Keratinocyte (primary cell): Measurements from ENCODE around the gene AFF2.

Experiments used
- EZH2 ChIP-seq: IDR thresholded peaks from one replicate; pipeline ENCODE4 v1.6.1; 2012; ENCODE audit warnings: inconsistent platforms, mild to moderate bottlenecking, low read length, moderate library complexity
- TF ChIP-seq, protein P1 (sequence below), 3 experiments: IDR thresholded peaks in 1 of 3; conservative IDR thresholded peaks in 1 of 3; optimal IDR thresholded peaks in 1 of 3; 2 replicates in 2 of 3; 3 replicates in 1 of 3; pipeline versions ENCODE3 to v1.5.1; 2011; ENCODE audit warnings: low read length in 3 of 3, mild to moderate bottlenecking in 3 of 3, moderate library complexity in 2 of 3, control low read depth in 1 of 3, inconsistent platforms in 1 of 3; ENCODE audit not compliant: insufficient read depth in 2 of 3; ENCODE audit errors: extremely low read depth in 1 of 3

DNA sequence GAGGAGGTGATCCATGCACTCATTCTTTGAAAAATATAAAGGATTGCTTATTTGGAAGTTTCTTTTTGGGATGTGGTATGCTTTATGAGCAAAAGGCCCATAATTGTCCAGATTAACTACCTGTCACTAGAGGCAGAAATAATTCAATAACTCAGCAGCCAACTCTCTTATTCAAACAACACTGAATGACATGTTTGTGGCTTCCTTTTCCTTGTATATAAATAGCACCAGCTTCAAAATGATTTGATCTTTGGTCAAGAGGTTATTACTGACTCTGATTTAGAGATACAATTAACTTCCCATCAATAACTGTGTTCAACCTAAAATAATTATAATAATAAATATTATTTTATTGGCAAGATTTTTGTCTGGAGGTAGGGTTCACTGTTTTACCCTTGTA is 232.3 kb downstream of the AFF2 start:
- TF ChIP-seq, protein P1, sequence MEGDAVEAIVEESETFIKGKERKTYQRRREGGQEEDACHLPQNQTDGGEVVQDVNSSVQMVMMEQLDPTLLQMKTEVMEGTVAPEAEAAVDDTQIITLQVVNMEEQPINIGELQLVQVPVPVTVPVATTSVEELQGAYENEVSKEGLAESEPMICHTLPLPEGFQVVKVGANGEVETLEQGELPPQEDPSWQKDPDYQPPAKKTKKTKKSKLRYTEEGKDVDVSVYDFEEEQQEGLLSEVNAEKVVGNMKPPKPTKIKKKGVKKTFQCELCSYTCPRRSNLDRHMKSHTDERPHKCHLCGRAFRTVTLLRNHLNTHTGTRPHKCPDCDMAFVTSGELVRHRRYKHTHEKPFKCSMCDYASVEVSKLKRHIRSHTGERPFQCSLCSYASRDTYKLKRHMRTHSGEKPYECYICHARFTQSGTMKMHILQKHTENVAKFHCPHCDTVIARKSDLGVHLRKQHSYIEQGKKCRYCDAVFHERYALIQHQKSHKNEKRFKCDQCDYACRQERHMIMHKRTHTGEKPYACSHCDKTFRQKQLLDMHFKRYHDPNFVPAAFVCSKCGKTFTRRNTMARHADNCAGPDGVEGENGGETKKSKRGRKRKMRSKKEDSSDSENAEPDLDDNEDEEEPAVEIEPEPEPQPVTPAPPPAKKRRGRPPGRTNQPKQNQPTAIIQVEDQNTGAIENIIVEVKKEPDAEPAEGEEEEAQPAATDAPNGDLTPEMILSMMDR (optimal IDR thresholded peaks at IDR 0.05 in 1 of 3, IDR thresholded peaks at IDR 0.05 in 1 of 3, conservative IDR thresholded peaks at IDR 0.05 in 1 of 3; ENCODE audit: extremely low read depth in 1 of 3, insufficient read depth in 2 of 3, low read length in 3 of 3), result no peak
- TF ChIP-seq EZH2, result no peak
